GM12878 (cell line): Measurements from ENCODE around the gene OGA.

ENCODE experiments used
- BHLHE40 ChIP-seq, 2 experiments: fragments of 450-650 bp in 1 of 2; IDR thresholded peaks; 2 replicates each; pipeline ENCODE4 v1.6.1; 2011 to 2017; ENCODE audit warnings: low read depth in 2 of 2, borderline replicate concordance in 1 of 2, improper control_type of control experiment in 1 of 2, low read length in 1 of 2, mild to moderate bottlenecking in 1 of 2
- BRCA1 ChIP-seq: IDR thresholded peaks from 2 replicates; pipeline ENCODE4 v1.6.1; 2011; ENCODE audit warnings: low read depth, low read length, improper control_type of control experiment
- CBX5 ChIP-seq: sonication (generic); IDR thresholded peaks from 2 replicates; pipeline ENCODE4 v1.6.1; 2016; ENCODE audit warnings: low read depth, moderate library complexity, mild to moderate bottlenecking, inconsistent platforms
- CTCF ChIP-seq, 3 experiments: IDR thresholded peaks in 2 of 3; conservative IDR thresholded peaks in 1 of 3; 2 replicates each; pipeline ENCODE4 v1.5.1; 2011; ENCODE audit warnings: low read depth in 3 of 3, low read length in 3 of 3, mild to moderate bottlenecking in 3 of 3, control low read depth in 2 of 3, moderate library complexity in 2 of 3, inconsistent platforms in 1 of 3, mixed read lengths in 1 of 3; ENCODE audit not compliant: control insufficient read depth in 2 of 3, insufficient read depth in 1 of 3; ENCODE audit errors: extremely low read depth in 1 of 3
- ELK1 ChIP-seq: IDR thresholded peaks from 2 replicates; pipeline ENCODE4 v1.6.1; 2012; ENCODE audit warnings: low read depth, low read length, improper control_type of control experiment
- USF2 ChIP-seq: IDR thresholded peaks from 2 replicates; pipeline ENCODE4 v1.6.1; 2011; ENCODE audit warnings: low read depth, low read length, improper control_type of control experiment, borderline replicate concordance

GRCh38 chr10:101781984-101782810 lies 36.0 kb downstream of the OGA start:
- no peak for TF ChIP-seq BRCA1
- no peak for TF ChIP-seq CTCF (IDR thresholded peaks at IDR 0.05 in 2 of 3, conservative IDR thresholded peaks at IDR 0.05 in 1 of 3; ENCODE audit: control insufficient read depth in 2 of 3, extremely low read depth in 1 of 3, insufficient read depth in 1 of 3, low read depth in 3 of 3, low read length in 3 of 3)
- TF ChIP-seq CBX5, result no peak
- TF ChIP-seq BHLHE40 (IDR thresholded peaks at IDR 0.05; ENCODE audit: borderline replicate concordance in 1 of 2, low read depth in 2 of 2, low read length in 1 of 2), result no peak
- no peak for TF ChIP-seq USF2
- TF ChIP-seq ELK1, result no peak
